HG03565 (cell line): ENCODE measurements around the gene CYGB.

ENCODE experiments used
- ATAC-seq: cut with Tn5 transposase; IDR thresholded peaks from one replicate; pipeline ENCODE4 v1.9.1; 2021; ENCODE audit warnings: mild to moderate bottlenecking, moderate library complexity; ENCODE audit not compliant: unreplicated experiment

The CYGB gene

GRCh38 chr17:76537578-76538280, at the start of gene CYGB:
CYGB (minus strand) TSS chr17:76537709; CDS start chr17:76537542, 167 bp downstream.
- ATAC-seq, result no peak

- ATAC-seq, result no peak
These were observed 49.4 kb upstream of the CYGB start for GRCh38 chr17:76586741-76587487.

- ATAC-seq, result no peak
These were observed 48.4 kb upstream of the CYGB start, which contains the start of gene ST6GALNAC2 for GRCh38 chr17:76585649-76586593. ST6GALNAC2 (minus strand) TSS chr17:76585860; CDS start chr17:76585808, 52 bp downstream.

- ATAC-seq, result no peak
These were observed 47.6 kb upstream of the CYGB start for GRCh38 chr17:76585033-76585648.

GRCh38 chr17:76584427-76585032, 47.0 kb upstream of the CYGB start:
- no peak for ATAC-seq

- ATAC-seq, result no peak
These were observed 45.2 kb upstream of the CYGB start for GRCh38 chr17:76582660-76583059.

GRCh38 chr17:76581515-76581914, 44.0 kb upstream of the CYGB start:
- ATAC-seq, result no peak

- no peak for ATAC-seq
These were observed 41.8 kb upstream of the CYGB start for GRCh38 chr17:76579281-76579680.

- ATAC-seq, result no peak
These were observed 40.9 kb upstream of the CYGB start for GRCh38 chr17:76578376-76578775.

GRCh38 chr17:76577876-76578275, 40.4 kb upstream of the CYGB start:
- no peak for ATAC-seq

- no peak for ATAC-seq
These were observed 38.7 kb upstream of the CYGB start for GRCh38 chr17:76576189-76576588.

GRCh38 chr17:76575570-76575969, 38.1 kb upstream of the CYGB start:
- no peak for ATAC-seq

GRCh38 chr17:76574166-76574565, 36.7 kb upstream of the CYGB start:
- no peak for ATAC-seq

GRCh38 chr17:76573096-76573495, 35.6 kb upstream of the CYGB start:
- no peak for ATAC-seq

GRCh38 chr17:76572201-76572910, 34.8 kb upstream of the CYGB start:
- ATAC-seq, result no peak

- ATAC-seq, result no peak
These were observed 33.5 kb upstream of the CYGB start for GRCh38 chr17:76570877-76571471.

- ATAC-seq, result no peak
These were observed 32.9 kb upstream of the CYGB start for GRCh38 chr17:76570457-76570856.

- ATAC-seq, result no peak
These were observed 32.2 kb upstream of the CYGB start for GRCh38 chr17:76569607-76570279.

- no peak for ATAC-seq
These were observed 31.3 kb upstream of the CYGB start for GRCh38 chr17:76568811-76569221.
